ENCODE measurements around the gene TSPAN15. TPM values are rescaled to one million over a fixed set of nuclear protein-coding genes. Genes with fewer than 3 reads are reported as not detected.
A peak's percentile ranks its signal among the peaks of the same experiment; 100 is the strongest.

The TSPAN15 gene
- polyA plus RNA-seq, 4 donors: 43.2 to 72.1 (median 47.7) TPM

GRCh38 chr10:69474742-69475432 lies 23.6 kb downstream of the TSPAN15 start:
- no peaks in the 10 kb centered on the region for H3K27me3 ChIP-seq (ENCODE audit: control insufficient read depth in 3 of 3, insufficient read depth in 3 of 3, low read length in 3 of 3)
- DNase-seq: peak in 1 of 2 donors; percentile 52
- no peak overlapping the region for H3K4me3 ChIP-seq (ENCODE audit: low read depth in 1 of 3, low read length in 3 of 3)
- peaks cover 7 to 22% (median 11%) of the 10 kb centered on the region in 3 donors for H3K4me1 ChIP-seq (ENCODE audit: control insufficient read depth in 3 of 3, insufficient read depth in 2 of 3, low read depth in 1 of 3, low read length in 2 of 3)
- no peaks in the 10 kb centered on the region for H3K9me3 ChIP-seq (ENCODE audit: control insufficient read depth in 2 of 2, insufficient read depth in 1 of 2, low read depth in 1 of 2, low read length in 1 of 2)
- peak overlapping the region in 2 of 3 donors; percentile 48 to 52 for H3K27ac ChIP-seq (ENCODE audit: low read depth in 1 of 3, low read length in 2 of 3)
- 53 to 75% (median 65%) methylated on average over 9 of the region's 9 CpGs for WGBS, 3 donors
- no peak for FAIRE-seq
- peaks cover 0 to 21% (median 0%) of the 10 kb centered on the region in 3 donors for H3K36me3 ChIP-seq (ENCODE audit: control insufficient read depth in 3 of 3, insufficient read depth in 2 of 3, low read depth in 1 of 3, low read length in 3 of 3)

GRCh38 chr10:69475433-69475830 lies 24.2 kb downstream of the TSPAN15 start:
- 71 to 81% (median 80%) methylated on average over 2 of the region's 2 CpGs for WGBS, 3 donors
- H3K27ac ChIP-seq (ENCODE audit: low read depth in 1 of 3, low read length in 2 of 3): peak overlapping the region in 1 of 3 donors; percentile 48
- H3K9me3 ChIP-seq (ENCODE audit: control insufficient read depth in 2 of 2, insufficient read depth in 1 of 2, low read depth in 1 of 2, low read length in 1 of 2): no peaks in the 10 kb centered on the region
- FAIRE-seq (no peak), DNase-seq (no peak)
- no peaks in the 10 kb centered on the region for H3K27me3 ChIP-seq (ENCODE audit: control insufficient read depth in 3 of 3, insufficient read depth in 3 of 3, low read length in 3 of 3)
- peaks cover 7 to 22% (median 11%) of the 10 kb centered on the region in 3 donors for H3K4me1 ChIP-seq (ENCODE audit: control insufficient read depth in 3 of 3, insufficient read depth in 2 of 3, low read depth in 1 of 3, low read length in 2 of 3)
- H3K4me3 ChIP-seq (ENCODE audit: low read depth in 1 of 3, low read length in 3 of 3): no peak overlapping the region
- H3K36me3 ChIP-seq (ENCODE audit: control insufficient read depth in 3 of 3, insufficient read depth in 2 of 3, low read depth in 1 of 3, low read length in 3 of 3): peaks cover 0 to 21% (median 0%) of the 10 kb centered on the region in 3 donors

- WGBS, 3 donors: 81 to 88% (median 83%) methylated on average over 8 of the region's 8 CpGs
- no peak overlapping the region for H3K4me3 ChIP-seq (ENCODE audit: low read depth in 1 of 3, low read length in 3 of 3)
- peaks cover 6 to 25% (median 7%) of the 10 kb centered on the region in 3 donors for H3K4me1 ChIP-seq (ENCODE audit: control insufficient read depth in 3 of 3, insufficient read depth in 2 of 3, low read depth in 1 of 3, low read length in 2 of 3)
- peaks cover 0 to 18% (median 0%) of the 10 kb centered on the region in 3 donors for H3K36me3 ChIP-seq (ENCODE audit: control insufficient read depth in 3 of 3, insufficient read depth in 2 of 3, low read depth in 1 of 3, low read length in 3 of 3)
- DNase-seq (no peak), FAIRE-seq (no peak)
- H3K27me3 ChIP-seq (ENCODE audit: control insufficient read depth in 3 of 3, insufficient read depth in 3 of 3, low read length in 3 of 3): no peaks in the 10 kb centered on the region
- H3K27ac ChIP-seq (ENCODE audit: low read depth in 1 of 3, low read length in 2 of 3): no peak overlapping the region
- no peaks in the 10 kb centered on the region for H3K9me3 ChIP-seq (ENCODE audit: control insufficient read depth in 2 of 2, insufficient read depth in 1 of 2, low read depth in 1 of 2, low read length in 1 of 2)
Measured at GRCh38 chr10:69477968-69478597, 26.8 kb downstream of the TSPAN15 start.

- Histone ChIP-seq H3K4me3 (ENCODE audit: low read depth in 1 of 3, low read length in 3 of 3) (no peak overlapping the region), H3K9me3 (ENCODE audit: control insufficient read depth in 2 of 2, insufficient read depth in 1 of 2, low read depth in 1 of 2, low read length in 1 of 2) (no peaks in the 10 kb centered on the region), H3K4me1 (ENCODE audit: control insufficient read depth in 3 of 3, insufficient read depth in 2 of 3, low read depth in 1 of 3, low read length in 2 of 3) (peaks cover 0 to 15% (median 0%) of the 10 kb centered on the region in 3 donors), H3K27ac (ENCODE audit: low read depth in 1 of 3, low read length in 2 of 3) (peak overlapping the region; percentile 16 to 71 (median 62)), H3K27me3 (ENCODE audit: control insufficient read depth in 3 of 3, insufficient read depth in 3 of 3, low read length in 3 of 3) (no peaks in the 10 kb centered on the region), H3K36me3 (ENCODE audit: control insufficient read depth in 3 of 3, insufficient read depth in 2 of 3, low read depth in 1 of 3, low read length in 3 of 3) (peaks cover 0 to 29% (median 0%) of the 10 kb centered on the region in 3 donors)
- FAIRE-seq (no peak), DNase-seq (no peak)
- WGBS, 3 donors: 43 to 74% (median 58%) methylated on average over 7 of the region's 7 CpGs
Measured at GRCh38 chr10:69479240-69480067, 28.2 kb downstream of the TSPAN15 start.

GRCh38 chr10:69480068-69480412 lies 28.8 kb downstream of the TSPAN15 start:
- 39 to 80% (median 68%) methylated on average over 1 of the region's 1 CpG for WGBS, 3 donors
- DNase-seq (no peak), FAIRE-seq (no peak)
- Histone ChIP-seq H3K4me3 (ENCODE audit: low read depth in 1 of 3, low read length in 3 of 3) (no peak overlapping the region), H3K4me1 (ENCODE audit: control insufficient read depth in 3 of 3, insufficient read depth in 2 of 3, low read depth in 1 of 3, low read length in 2 of 3) (peaks cover 0 to 15% (median 0%) of the 10 kb centered on the region in 3 donors), H3K27ac (ENCODE audit: low read depth in 1 of 3, low read length in 2 of 3) (peak overlapping the region in 2 of 3 donors; percentile 55 to 62), H3K9me3 (ENCODE audit: control insufficient read depth in 2 of 2, insufficient read depth in 1 of 2, low read depth in 1 of 2, low read length in 1 of 2) (no peaks in the 10 kb centered on the region), H3K27me3 (ENCODE audit: control insufficient read depth in 3 of 3, insufficient read depth in 3 of 3, low read length in 3 of 3) (no peaks in the 10 kb centered on the region), H3K36me3 (ENCODE audit: control insufficient read depth in 3 of 3, insufficient read depth in 2 of 3, low read depth in 1 of 3, low read length in 3 of 3) (peaks cover 0 to 35% (median 0%) of the 10 kb centered on the region in 3 donors)

GRCh38 chr10:69481305-69481704 lies 30.0 kb downstream of the TSPAN15 start:
- no peak for DNase-seq
- no peaks in the 10 kb centered on the region for H3K9me3 ChIP-seq (ENCODE audit: control insufficient read depth in 2 of 2, insufficient read depth in 1 of 2, low read depth in 1 of 2, low read length in 1 of 2)
- peaks cover 0 to 15% (median 0%) of the 10 kb centered on the region in 3 donors for H3K4me1 ChIP-seq (ENCODE audit: control insufficient read depth in 3 of 3, insufficient read depth in 2 of 3, low read depth in 1 of 3, low read length in 2 of 3)
- peak overlapping the region in 2 of 3 donors; percentile 42 to 70 for H3K27ac ChIP-seq (ENCODE audit: low read depth in 1 of 3, low read length in 2 of 3)
- H3K36me3 ChIP-seq (ENCODE audit: control insufficient read depth in 3 of 3, insufficient read depth in 2 of 3, low read depth in 1 of 3, low read length in 3 of 3): peaks cover 0 to 47% (median 0%) of the 10 kb centered on the region in 3 donors
- FAIRE-seq: no peak
- H3K27me3 ChIP-seq (ENCODE audit: control insufficient read depth in 3 of 3, insufficient read depth in 3 of 3, low read length in 3 of 3): no peaks in the 10 kb centered on the region
- WGBS, 3 donors: 68 to 86% (median 84%) methylated on average over 6 of the region's 6 CpGs
- H3K4me3 ChIP-seq (ENCODE audit: low read depth in 1 of 3, low read length in 3 of 3): no peak overlapping the region

- H3K9me3 ChIP-seq (ENCODE audit: control insufficient read depth in 2 of 2, insufficient read depth in 1 of 2, low read depth in 1 of 2, low read length in 1 of 2): no peaks in the 10 kb centered on the region
- DNase-seq (no peak), FAIRE-seq (no peak)
- peaks cover 0 to 15% (median 0%) of the 10 kb centered on the region in 3 donors for H3K4me1 ChIP-seq (ENCODE audit: control insufficient read depth in 3 of 3, insufficient read depth in 2 of 3, low read depth in 1 of 3, low read length in 2 of 3)
- H3K4me3 ChIP-seq (ENCODE audit: low read depth in 1 of 3, low read length in 3 of 3): no peak overlapping the region
- peaks cover 0 to 48% (median 0%) of the 10 kb centered on the region in 3 donors for H3K36me3 ChIP-seq (ENCODE audit: control insufficient read depth in 3 of 3, insufficient read depth in 2 of 3, low read depth in 1 of 3, low read length in 3 of 3)
- H3K27me3 ChIP-seq (ENCODE audit: control insufficient read depth in 3 of 3, insufficient read depth in 3 of 3, low read length in 3 of 3): no peaks in the 10 kb centered on the region
- 87 to 95% (median 90%) methylated on average over 4 of the region's 4 CpGs for whole genome bisulfite sequencing, 3 donors
- peak overlapping the region in 2 of 3 donors; percentile 17 to 70 for H3K27ac ChIP-seq (ENCODE audit: low read depth in 1 of 3, low read length in 2 of 3)
Measured at GRCh38 chr10:69481811-69482524, 30.7 kb downstream of the TSPAN15 start.
